ENCODE results near the gene ZNF236. TPM values are rescaled to one million over a fixed set of nuclear protein-coding genes. Genes with fewer than 3 reads are reported as not detected.

Gene ZNF236
- total RNA-seq, 1 donor from 2014 or later = 13.3 TPM

GRCh38 chr18:76983613-76984051, 161.3 kb downstream of the ZNF236 start:
- no peaks in the 10 kb centered on the region for H3K4me1 ChIP-seq (ENCODE audit: insufficient read depth, low read length)
- no peak overlapping the region for H3K4me3 ChIP-seq (ENCODE audit: insufficient read depth, low read depth, low read length)
- no peak overlapping the region for H2AFZ ChIP-seq (ENCODE audit: low read depth, low read length)
- no peak overlapping the region for H3K27ac ChIP-seq (ENCODE audit: low read depth, low read length)
- DNase-seq (ENCODE audit: low read depth) (no peak), FAIRE-seq (no peak)
- Mint-ChIP-seq H3K4me1 (ENCODE audit: low read depth, unreplicated experiment) (peaks cover 2% of the 10 kb centered on the region), H3K27me3 (ENCODE audit: low read depth, unreplicated experiment) (peaks cover 12% of the 10 kb centered on the region), H3K27ac (ENCODE audit: unreplicated experiment) (no peak overlapping the region), H3K36me3 (ENCODE audit: low read depth, unreplicated experiment) (peaks cover 10% of the 10 kb centered on the region), H3K9me3 (ENCODE audit: unreplicated experiment) (no peaks in the 10 kb centered on the region), H3K4me3 (ENCODE audit: unreplicated experiment) (no peak overlapping the region)
- no peak for TF ChIP-seq CTCF (IDR thresholded peaks at IDR 0.05; ENCODE audit: insufficient read depth, low read depth, low read length)
- TF ChIP-seq EZH2 (IDR thresholded peaks at IDR 0.05; ENCODE audit: insufficient read depth, low read length) = no peak
- H3K4me2 ChIP-seq (ENCODE audit: low read length) = no peak overlapping the region
- H3K9ac ChIP-seq (ENCODE audit: low read length) = no peak overlapping the region
- H3K27me3 ChIP-seq (ENCODE audit: insufficient read depth, low read length) = peaks cover 5% of the 10 kb centered on the region
- H4K20me1 ChIP-seq (ENCODE audit: insufficient read depth, low read length) = no peaks in the 10 kb centered on the region
- no peaks in the 10 kb centered on the region for H3K79me2 ChIP-seq (ENCODE audit: insufficient read depth, low read length)
- no peaks in the 10 kb centered on the region for H3K36me3 ChIP-seq (ENCODE audit: insufficient read depth, low read length)
- H3K9me3 ChIP-seq (ENCODE audit: insufficient read depth, low read depth, low read length) = no peaks in the 10 kb centered on the region

GRCh38 chr18:76984193-76985155, 162.1 kb downstream of the ZNF236 start:
- H3K4me1 ChIP-seq (ENCODE audit: insufficient read depth, low read length) = no peaks in the 10 kb centered on the region
- no peaks in the 10 kb centered on the region for H4K20me1 ChIP-seq (ENCODE audit: insufficient read depth, low read length)
- H3K4me2 ChIP-seq (ENCODE audit: low read length) = no peak overlapping the region
- no peaks in the 10 kb centered on the region for H3K79me2 ChIP-seq (ENCODE audit: insufficient read depth, low read length)
- H3K27me3 ChIP-seq (ENCODE audit: insufficient read depth, low read length) = peaks cover 5% of the 10 kb centered on the region
- H3K9me3 Mint-ChIP-seq (ENCODE audit: unreplicated experiment) = no peaks in the 10 kb centered on the region
- H3K36me3 ChIP-seq (ENCODE audit: insufficient read depth, low read length) = no peaks in the 10 kb centered on the region
- H3K27ac ChIP-seq (ENCODE audit: low read depth, low read length) = no peak overlapping the region
- no peak overlapping the region for H2AFZ ChIP-seq (ENCODE audit: low read depth, low read length)
- H3K4me3 Mint-ChIP-seq (ENCODE audit: unreplicated experiment) = no peak overlapping the region
- FAIRE-seq = no peak
- H3K4me1 Mint-ChIP-seq (ENCODE audit: low read depth, unreplicated experiment) = peaks cover 2% of the 10 kb centered on the region
- no peaks in the 10 kb centered on the region for H3K9me3 ChIP-seq (ENCODE audit: insufficient read depth, low read depth, low read length)
- no peak overlapping the region for H3K27ac Mint-ChIP-seq (ENCODE audit: unreplicated experiment)
- H3K4me3 ChIP-seq (ENCODE audit: insufficient read depth, low read depth, low read length) = no peak overlapping the region
- TF ChIP-seq EZH2 (IDR thresholded peaks at IDR 0.05; ENCODE audit: insufficient read depth, low read length) = no peak
- no peak for TF ChIP-seq CTCF (IDR thresholded peaks at IDR 0.05; ENCODE audit: insufficient read depth, low read depth, low read length)
- peaks cover 4% of the 10 kb centered on the region for H3K36me3 Mint-ChIP-seq (ENCODE audit: low read depth, unreplicated experiment)
- no peak for DNase-seq (ENCODE audit: low read depth)
- H3K9ac ChIP-seq (ENCODE audit: low read length) = no peak overlapping the region
- H3K27me3 Mint-ChIP-seq (ENCODE audit: low read depth, unreplicated experiment) = peaks cover 12% of the 10 kb centered on the region
